ENCODE measurements around the gene MTA3.

- TF ChIP-seq POLR2A (IDR thresholded peaks at IDR 0.05) (no peak), CTCF (IDR thresholded peaks at IDR 0.05) (no peak)
These were observed 10.2 kb downstream of the MTA3 start for GRCh38 chr2:42578621-42579020.
